Activated CD4-positive, alpha-beta T cell treated with anti-CD3 and anti-CD28 coated beads, Interleukin-2, amount 10 ng/mL, durations not matched to agents 7 days and 5 days (primary cell): ENCODE data around the gene UQCC2. TPM values are rescaled to one million over a fixed set of nuclear protein-coding genes. Genes with fewer than 3 reads are reported as not detected.

Experiments used
- CTCF ChIA-PET: fragments of 350-600 bp; sonication (Branson Sonifier 250); formaldehyde crosslinking; loops from one replicate; lab custom pipeline; 2021; ENCODE audit warnings: antibody characterized with exemption; lab: Charles Lee
- POLR2A ChIA-PET: fragments of 350-600 bp; sonication (Branson Sonifier 250); formaldehyde crosslinking; loops from one replicate; lab custom pipeline; 2021; ENCODE audit warnings: antibody characterized with exemption; lab: Charles Lee
- DNase-seq: peaks from one replicate; pipeline ENCODE4 v3.0.0-alpha.2; 2020
- H3K27ac Mint-ChIP-seq: one replicate; pipeline ENCODE4 v1.8.0; 2021; ENCODE audit warnings: mild to moderate bottlenecking, moderate library complexity, mixed read lengths
- H3K27me3 Mint-ChIP-seq: one replicate; pipeline ENCODE4 v1.8.0; 2021; ENCODE audit warnings: mixed read lengths
- H3K36me3 Mint-ChIP-seq: one replicate; pipeline ENCODE4 v1.8.0; 2021; ENCODE audit warnings: low read depth, mixed read lengths
- H3K4me1 Mint-ChIP-seq: one replicate; pipeline ENCODE4 v1.8.0; 2021; ENCODE audit warnings: mixed read lengths
- H3K4me3 Mint-ChIP-seq: one replicate; pipeline ENCODE4 v1.8.0; 2021; ENCODE audit warnings: mild to moderate bottlenecking, moderate library complexity, mixed read lengths
- H3K9me3 Mint-ChIP-seq: one replicate; pipeline ENCODE4 v1.8.0; 2021; ENCODE audit warnings: mixed read lengths
- total RNA-seq, 2 experiments: library from RNA; stranded (reverse); gene quantifications; one replicate each; pipeline ENCODE4 v1.2.3, GENCODE V29; 2021

The UQCC2 gene
- total RNA-seq, 2 experiments from 2014 or later, result 77.6 to 80.0 TPM

DNA sequence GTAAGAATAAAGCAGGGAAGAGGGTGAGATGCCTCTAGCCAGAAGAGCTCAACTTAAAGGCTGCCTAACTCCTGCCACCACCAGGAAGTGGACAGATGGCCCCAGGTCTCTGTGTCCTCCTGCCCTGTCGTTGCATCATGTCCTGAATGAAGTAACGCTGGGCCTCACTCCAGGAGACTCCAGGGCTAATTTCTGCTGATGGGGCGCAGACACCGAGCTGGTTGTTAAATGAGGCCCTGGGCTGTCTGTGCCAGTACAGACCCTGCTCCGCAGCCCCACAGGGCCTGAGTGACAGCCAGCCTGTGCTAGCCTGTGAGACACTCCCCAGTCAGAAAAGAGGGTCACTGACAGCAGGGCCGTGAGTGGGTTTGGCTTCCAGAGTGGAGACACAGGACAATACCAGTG lies 28.7 kb upstream of the UQCC2 start:
- Mint-ChIP-seq H3K9me3 (no peaks in the 10 kb centered on the region), H3K27ac (no peak overlapping the region), H3K36me3 (no peaks in the 10 kb centered on the region), H3K4me3 (no peak overlapping the region), H3K27me3 (peaks cover 7% of the 10 kb centered on the region), H3K4me1 (no peaks in the 10 kb centered on the region)
- CTCF ChIA-PET, result interaction anchor here (0.5 kb wide), 1 partner anchor 449 kb away, joined by 3 read pairs; no protein-coding TSS in a partner anchor
- POLR2A ChIA-PET, result no interaction called here
- no peak for DNase-seq

DNA sequence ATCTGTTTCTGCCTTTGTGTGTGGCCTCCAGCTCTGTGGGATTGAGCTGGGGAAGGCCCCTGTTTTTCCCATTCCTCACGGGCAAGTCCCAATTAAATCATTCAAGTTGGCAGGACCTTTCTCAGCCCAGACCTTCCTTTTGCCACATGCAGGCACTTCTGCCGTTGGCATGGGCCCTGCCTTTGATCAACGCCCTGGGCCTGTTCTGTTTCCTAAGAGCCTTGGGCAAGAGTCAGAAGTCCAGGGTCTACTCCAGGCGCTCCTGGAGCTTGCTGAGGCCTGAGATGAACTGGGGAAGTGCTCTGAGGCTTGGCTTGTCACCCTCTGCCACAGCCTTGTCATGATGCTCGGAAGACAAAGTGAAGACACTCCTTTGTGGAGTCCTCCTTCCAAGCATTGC lies 28.1 kb upstream of the UQCC2 start:
- no peak overlapping the region for H3K27ac Mint-ChIP-seq
- POLR2A ChIA-PET, result no interaction called here
- H3K27me3 Mint-ChIP-seq, result peaks cover 7% of the 10 kb centered on the region
- H3K36me3 Mint-ChIP-seq, result no peaks in the 10 kb centered on the region
- DNase-seq, result no peak
- no peaks in the 10 kb centered on the region for H3K9me3 Mint-ChIP-seq
- no peaks in the 10 kb centered on the region for H3K4me1 Mint-ChIP-seq
- CTCF ChIA-PET, result interaction anchor here (0.6 kb wide), 1 partner anchor 480 kb away, joined by 5 read pairs; no protein-coding TSS in a partner anchor
- H3K4me3 Mint-ChIP-seq, result no peak overlapping the region

- Mint-ChIP-seq H3K4me1 (no peaks in the 10 kb centered on the region), H3K27ac (no peak overlapping the region), H3K36me3 (no peaks in the 10 kb centered on the region), H3K27me3 (peaks cover 4% of the 10 kb centered on the region), H3K9me3 (no peaks in the 10 kb centered on the region), H3K4me3 (no peak overlapping the region)
- ChIA-PET POLR2A (no interaction called here), CTCF (interaction anchor here (0.6 kb wide), 1 partner anchor 480 kb away, joined by 5 read pairs; no protein-coding TSS in a partner anchor)
- no peak for DNase-seq
Observed at GRCh38 chr6:33738879-33739278, 27.4 kb upstream of the UQCC2 start.

- no peak overlapping the region for H3K27ac Mint-ChIP-seq
- no peaks in the 10 kb centered on the region for H3K4me1 Mint-ChIP-seq
- H3K36me3 Mint-ChIP-seq, result no peaks in the 10 kb centered on the region
- H3K4me3 Mint-ChIP-seq, result no peak overlapping the region
- no peak for DNase-seq
- peaks cover 4% of the 10 kb centered on the region for H3K27me3 Mint-ChIP-seq
- CTCF ChIA-PET, result interaction anchor here (1.3 kb wide), 1 partner anchor 13 kb away, joined by 3 read pairs; no protein-coding TSS in a partner anchor
- H3K9me3 Mint-ChIP-seq, result no peaks in the 10 kb centered on the region
- POLR2A ChIA-PET, result no interaction called here
Observed at GRCh38 chr6:33738153-33738552, 26.7 kb upstream of the UQCC2 start.

- Mint-ChIP-seq H3K36me3 (no peaks in the 10 kb centered on the region), H3K9me3 (no peaks in the 10 kb centered on the region), H3K27me3 (no peaks in the 10 kb centered on the region), H3K4me3 (no peak overlapping the region), H3K27ac (no peak overlapping the region), H3K4me1 (no peaks in the 10 kb centered on the region)
- no peak for DNase-seq
- ChIA-PET CTCF (interaction anchor here (1.0 to 1.3 kb wide), 2 partner anchors 14 to 26 kb away, joined by 3 read pairs; partner anchors contain the start of gene UQCC2), POLR2A (no interaction called here)
Observed at GRCh38 chr6:33737267-33738026, 25.9 kb upstream of the UQCC2 start.

DNA sequence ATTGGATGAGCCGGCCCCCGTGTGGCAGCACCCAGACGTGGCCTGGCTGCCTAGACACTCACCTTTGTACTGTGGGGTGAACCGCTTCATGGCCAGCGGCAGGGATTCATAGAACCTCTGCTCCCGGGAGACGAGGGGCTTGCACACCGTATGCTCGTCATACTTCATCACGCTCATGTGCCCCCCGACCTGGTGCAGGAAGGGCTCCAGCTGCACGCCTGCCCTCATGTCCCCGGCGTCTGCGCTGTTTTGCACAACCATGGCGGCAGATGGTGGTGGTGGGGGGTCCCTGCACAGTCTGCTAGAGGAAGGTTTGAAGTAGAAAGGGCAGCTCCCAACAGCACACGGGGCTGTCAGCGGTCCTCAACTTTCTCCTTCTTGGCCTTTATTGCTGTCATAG lies 23.7 kb upstream of the UQCC2 start:
- no peaks in the 10 kb centered on the region for H3K36me3 Mint-ChIP-seq

DNA sequence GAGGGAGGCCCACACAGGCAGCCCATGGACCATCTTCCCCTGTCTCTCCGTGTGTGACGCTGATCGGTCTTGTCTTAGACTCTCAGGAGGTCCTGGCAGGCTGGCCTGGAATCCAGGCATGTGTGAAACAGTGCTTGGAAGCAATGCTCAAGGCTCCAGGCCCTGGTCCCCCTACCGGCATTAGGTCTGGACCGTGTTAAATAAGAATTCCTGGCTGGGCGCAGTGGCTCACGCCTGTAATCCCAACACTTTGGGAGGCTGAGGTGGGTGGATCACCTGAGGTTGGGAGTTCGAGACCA lies 22.2 kb upstream of the UQCC2 start:
- no peaks in the 10 kb centered on the region for H3K9me3 Mint-ChIP-seq
- no peaks in the 10 kb centered on the region for H3K27me3 Mint-ChIP-seq
- no peaks in the 10 kb centered on the region for H3K4me1 Mint-ChIP-seq
- H3K4me3 Mint-ChIP-seq, result no peak overlapping the region
- ChIA-PET CTCF (no interaction called here), POLR2A (no interaction called here)
- H3K27ac Mint-ChIP-seq, result no peak overlapping the region
- no peaks in the 10 kb centered on the region for H3K36me3 Mint-ChIP-seq
- DNase-seq, result no peak

More for the DNA sequence above, 23.7 kb upstream of the UQCC2 start:
- H3K27ac Mint-ChIP-seq, result no peak overlapping the region
- no peak for DNase-seq
- ChIA-PET CTCF (no interaction called here), POLR2A (no interaction called here)
- no peak overlapping the region for H3K4me3 Mint-ChIP-seq
- H3K4me1 Mint-ChIP-seq, result no peaks in the 10 kb centered on the region
- no peaks in the 10 kb centered on the region for H3K27me3 Mint-ChIP-seq
- no peaks in the 10 kb centered on the region for H3K9me3 Mint-ChIP-seq

- CTCF ChIA-PET, result no interaction called here
- no peaks in the 10 kb centered on the region for H3K9me3 Mint-ChIP-seq
- H3K27me3 Mint-ChIP-seq, result no peaks in the 10 kb centered on the region
- no peaks in the 10 kb centered on the region for H3K4me1 Mint-ChIP-seq
- POLR2A ChIA-PET, result no interaction called here
- H3K4me3 Mint-ChIP-seq, result no peak overlapping the region
- peak overlapping the region; percentile 14 for H3K27ac Mint-ChIP-seq
- no peak for DNase-seq
- H3K36me3 Mint-ChIP-seq, result no peaks in the 10 kb centered on the region
Observed at GRCh38 chr6:33732817-33733708, 21.6 kb upstream of the UQCC2 start.

- ChIA-PET CTCF (no interaction called here), POLR2A (no interaction called here)
- no peak for DNase-seq
- Mint-ChIP-seq H3K4me3 (no peak overlapping the region), H3K4me1 (no peaks in the 10 kb centered on the region), H3K36me3 (no peaks in the 10 kb centered on the region), H3K27me3 (no peaks in the 10 kb centered on the region), H3K27ac (no peak overlapping the region), H3K9me3 (no peaks in the 10 kb centered on the region)
Observed at GRCh38 chr6:33732385-33732784, 20.9 kb upstream of the UQCC2 start.

GRCh38 chr6:33731751-33732282 lies 20.3 kb upstream of the UQCC2 start:
- H3K4me1 Mint-ChIP-seq, result no peaks in the 10 kb centered on the region
- no peaks in the 10 kb centered on the region for H3K36me3 Mint-ChIP-seq
- no peak for DNase-seq
- H3K27me3 Mint-ChIP-seq, result no peaks in the 10 kb centered on the region
- no peak overlapping the region for H3K27ac Mint-ChIP-seq
- ChIA-PET CTCF (no interaction called here), POLR2A (no interaction called here)
- H3K4me3 Mint-ChIP-seq, result no peak overlapping the region
- H3K9me3 Mint-ChIP-seq, result no peaks in the 10 kb centered on the region

DNA sequence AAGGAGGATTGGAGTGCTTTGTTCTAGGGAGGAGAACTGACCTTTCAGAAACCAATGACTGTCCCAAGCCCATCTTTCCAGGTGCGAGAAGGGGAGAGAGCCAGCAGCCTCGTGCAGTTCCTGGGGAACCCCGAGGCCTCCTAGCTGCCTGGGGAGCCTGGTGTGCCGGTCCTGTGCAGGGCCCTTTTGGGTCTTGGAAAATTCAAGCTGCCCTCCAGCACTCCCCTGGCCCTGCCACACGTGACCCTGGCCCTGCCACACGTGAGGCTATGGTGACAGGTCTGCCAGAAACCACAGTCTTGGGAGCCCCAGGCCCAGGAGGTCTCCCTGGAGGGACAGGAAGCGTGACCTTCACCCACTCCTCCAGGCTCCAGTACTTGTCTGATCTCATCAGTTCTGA lies 19.5 kb upstream of the UQCC2 start:
- no peaks in the 10 kb centered on the region for H3K36me3 Mint-ChIP-seq
- H3K4me3 Mint-ChIP-seq, result no peak overlapping the region
- H3K9me3 Mint-ChIP-seq, result no peaks in the 10 kb centered on the region
- no peak overlapping the region for H3K27ac Mint-ChIP-seq
- no peaks in the 10 kb centered on the region for H3K27me3 Mint-ChIP-seq
- no peaks in the 10 kb centered on the region for H3K4me1 Mint-ChIP-seq
- CTCF ChIA-PET, result interaction anchor here (1.0 kb wide), 1 partner anchor 14 kb away, joined by 3 read pairs; no protein-coding TSS in a partner anchor
- POLR2A ChIA-PET, result no interaction called here
- DNase-seq, result no peak

- H3K4me3 Mint-ChIP-seq, result no peak overlapping the region
- H3K4me1 Mint-ChIP-seq, result no peaks in the 10 kb centered on the region
- H3K9me3 Mint-ChIP-seq, result no peaks in the 10 kb centered on the region
- H3K27me3 Mint-ChIP-seq, result no peaks in the 10 kb centered on the region
- H3K36me3 Mint-ChIP-seq, result no peaks in the 10 kb centered on the region
- ChIA-PET CTCF (interaction anchor here (1.0 kb wide), 1 partner anchor 14 kb away, joined by 3 read pairs; no protein-coding TSS in a partner anchor), POLR2A (no interaction called here)
- DNase-seq, result no peak
- no peak overlapping the region for H3K27ac Mint-ChIP-seq
Observed at GRCh38 chr6:33730611-33731010, 19.1 kb upstream of the UQCC2 start.

- Mint-ChIP-seq H3K27me3 (no peaks in the 10 kb centered on the region), H3K27ac (no peak overlapping the region), H3K4me3 (no peak overlapping the region), H3K36me3 (no peaks in the 10 kb centered on the region), H3K4me1 (peaks cover 8% of the 10 kb centered on the region), H3K9me3 (no peaks in the 10 kb centered on the region)
- POLR2A ChIA-PET, result no interaction called here
- CTCF ChIA-PET, result interaction anchor here (0.6 kb wide), 1 partner anchor 382 kb away, joined by 3 read pairs; no protein-coding TSS in a partner anchor
- DNase-seq, result no peak
Observed at GRCh38 chr6:33729059-33729458, 17.6 kb upstream of the UQCC2 start.
